Gastrocnemius medialis (tissue), 4 donors: ENCODE results near the gene SFXN3. TPM values are rescaled to one million over a fixed set of nuclear protein-coding genes. Genes with fewer than 3 reads are reported as not detected.
A peak's percentile ranks its signal among the peaks of the same experiment; 100 is the strongest.

ENCODE experiments used
- ATAC-seq, 2 donors: fragments of 150-250 bp; one replicate each; pipeline ENCODE4 v1.9.1; 2016
- DNase-seq, 2 donors: peaks; one replicate each; pipeline ENCODE4 v3.0.0-alpha.2; 2019
- H3K27ac ChIP-seq, 4 donors: fragments of 200-600 bp; sonication (generic); 1 replicate in 1 of 4; 2 replicates in 3 of 4; pipeline ENCODE4 v1.5.1; 2016 to 2018; ENCODE audit warnings: mild to moderate bottlenecking in 2 of 4, moderate library complexity in 1 of 4
- H3K27me3 ChIP-seq, 3 donors: fragments of 200-600 bp; sonication (generic) in 2 of 3; 1 replicate in 1 of 3; 2 replicates in 2 of 3; pipeline versions ENCODE4 v1.5.1 to v1.6.0; 2016 to 2019; ENCODE audit warnings: mild to moderate bottlenecking in 1 of 3, moderate library complexity in 1 of 3
- H3K36me3 ChIP-seq, 2 donors: fragments of 200-600 bp; sonication (generic) in 1 of 2; one replicate each; pipeline ENCODE4 v1.5.1; 2017 to 2018
- H3K4me1 ChIP-seq, 2 donors: fragments of 200-600 bp; sonication (generic) in 1 of 2; one replicate each; pipeline ENCODE4 v1.5.1; 2016 to 2017; ENCODE audit warnings: mild to moderate bottlenecking in 2 of 2
- H3K4me3 ChIP-seq, 4 donors: fragments of 200-600 bp; sonication (generic) in 3 of 4; 1 replicate in 1 of 4; 2 replicates in 3 of 4; pipeline ENCODE4 v1.5.1; 2016 to 2019; ENCODE audit warnings: mild to moderate bottlenecking in 2 of 4
- H3K9me3 ChIP-seq, 3 donors: fragments of 200-600 bp; sonication (generic) in 2 of 3; 1 replicate in 1 of 3; 2 replicates in 2 of 3; pipeline ENCODE4 v1.5.1; 2016 to 2019
- POLR2A ChIP-seq, 2 donors: fragments of 450-650 bp; IDR thresholded peaks; one replicate each; pipeline ENCODE4 v1.6.1; 2017; ENCODE audit warnings: antibody characterized with exemption in 2 of 2, mild to moderate bottlenecking in 2 of 2, moderate library complexity in 2 of 2
- in situ Hi-C, 4 donors: fragments of 200-750 bp; cut with MboI; loops; one replicate each; pipeline versions ENCODE4 v1.15.0 to v1.8.0; 2017; ENCODE audit warnings: low sequenced_read_pairs in 4 of 4
- intact Hi-C: fragments of 100-400 bp; cut with DNase I; formaldehyde crosslinking; loops from one replicate; pipeline ENCODE4 v1.15.1; 2023; ENCODE audit warnings: low total_unique reads
- total RNA-seq, 4 donors: library from RNA; depleted of rRNA; stranded (reverse); fragments of >200 nt; gene quantifications; one replicate each; pipeline versions ENCODE4 v1.1.0 to v1.2.3, GENCODE V29; 2016
- TF ChIP-seq, protein P1 (sequence below), 5 experiments: fragments of 450-650 bp in 3 of 5; fragments of 200-600 bp in 2 of 5; sonication (generic) in 2 of 5; IDR thresholded peaks in 4 of 5; conservative IDR thresholded peaks in 1 of 5; 1 replicate in 4 of 5; 2 replicates in 1 of 5; pipeline ENCODE4 v1.5.1; 2016 to 2019; ENCODE audit warnings: antibody characterized with exemption in 5 of 5, mild to moderate bottlenecking in 3 of 5, moderate library complexity in 3 of 5

The SFXN3 gene
- total RNA-seq, 4 donors from 2014 or later: 4.2 to 9.5 (median 7.0) TPM

DNA sequence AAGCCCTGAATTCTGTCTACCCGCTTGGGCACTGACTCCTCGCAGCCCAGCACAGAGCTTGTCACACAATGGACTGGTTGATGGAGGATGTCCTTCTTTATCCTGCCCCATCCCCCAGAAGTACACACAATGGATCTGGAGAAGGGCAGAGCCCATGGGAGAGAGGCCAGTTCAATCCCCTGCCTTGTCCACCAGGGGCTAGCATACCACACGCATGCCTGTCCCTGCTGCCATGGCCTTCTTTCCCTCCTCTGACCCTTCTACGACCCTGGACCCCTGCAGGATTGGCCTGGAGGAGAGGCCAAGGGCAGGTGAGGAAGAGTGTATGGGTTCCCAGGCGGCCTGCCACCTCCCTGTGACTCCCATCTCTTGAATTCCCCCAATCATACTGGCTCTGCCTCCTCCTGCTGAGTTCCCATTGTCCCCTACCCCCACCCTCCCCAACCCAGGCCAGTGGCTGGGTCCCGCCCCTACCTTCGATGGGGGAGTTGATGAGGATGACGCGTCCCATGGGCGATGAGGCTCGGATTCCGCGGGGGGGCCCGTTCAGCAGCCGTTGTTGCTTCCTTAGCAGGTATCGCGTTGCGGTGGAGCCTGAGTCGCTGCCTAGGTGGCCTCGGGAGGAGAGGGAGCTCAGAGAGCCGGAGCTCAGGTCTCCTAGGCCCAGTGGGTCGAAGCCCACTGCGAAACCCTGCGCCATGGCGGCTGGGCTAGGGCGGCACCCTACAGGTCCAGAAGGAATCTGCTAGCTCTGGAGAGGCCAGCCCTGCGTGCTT is 1.3 kb upstream of the SFXN3 start:
- TF ChIP-seq POLR2A (IDR thresholded peaks at IDR 0.05): no peak
- TF ChIP-seq, protein P1, sequence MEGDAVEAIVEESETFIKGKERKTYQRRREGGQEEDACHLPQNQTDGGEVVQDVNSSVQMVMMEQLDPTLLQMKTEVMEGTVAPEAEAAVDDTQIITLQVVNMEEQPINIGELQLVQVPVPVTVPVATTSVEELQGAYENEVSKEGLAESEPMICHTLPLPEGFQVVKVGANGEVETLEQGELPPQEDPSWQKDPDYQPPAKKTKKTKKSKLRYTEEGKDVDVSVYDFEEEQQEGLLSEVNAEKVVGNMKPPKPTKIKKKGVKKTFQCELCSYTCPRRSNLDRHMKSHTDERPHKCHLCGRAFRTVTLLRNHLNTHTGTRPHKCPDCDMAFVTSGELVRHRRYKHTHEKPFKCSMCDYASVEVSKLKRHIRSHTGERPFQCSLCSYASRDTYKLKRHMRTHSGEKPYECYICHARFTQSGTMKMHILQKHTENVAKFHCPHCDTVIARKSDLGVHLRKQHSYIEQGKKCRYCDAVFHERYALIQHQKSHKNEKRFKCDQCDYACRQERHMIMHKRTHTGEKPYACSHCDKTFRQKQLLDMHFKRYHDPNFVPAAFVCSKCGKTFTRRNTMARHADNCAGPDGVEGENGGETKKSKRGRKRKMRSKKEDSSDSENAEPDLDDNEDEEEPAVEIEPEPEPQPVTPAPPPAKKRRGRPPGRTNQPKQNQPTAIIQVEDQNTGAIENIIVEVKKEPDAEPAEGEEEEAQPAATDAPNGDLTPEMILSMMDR (IDR thresholded peaks at IDR 0.05 in 4 of 5, conservative IDR thresholded peaks at IDR 0.05 in 1 of 5): no peak
- Histone ChIP-seq H3K9me3 (no peaks in the 10 kb centered on the region), H3K27me3 (no peaks in the 10 kb centered on the region), H3K4me3 (no peak overlapping the region), H3K36me3 (no peaks in the 10 kb centered on the region), H3K27ac (no peak overlapping the region), H3K4me1 (peaks cover 7 to 16% of the 10 kb centered on the region in 2 donors)
- in situ Hi-C loops (no loop called here), intact Hi-C loops (loop anchor here (5.0 kb wide), 1 partner anchor 38 kb away; no protein-coding TSS in a partner anchor)
- ATAC-seq: no peak
- DNase-seq: no peak

DNA sequence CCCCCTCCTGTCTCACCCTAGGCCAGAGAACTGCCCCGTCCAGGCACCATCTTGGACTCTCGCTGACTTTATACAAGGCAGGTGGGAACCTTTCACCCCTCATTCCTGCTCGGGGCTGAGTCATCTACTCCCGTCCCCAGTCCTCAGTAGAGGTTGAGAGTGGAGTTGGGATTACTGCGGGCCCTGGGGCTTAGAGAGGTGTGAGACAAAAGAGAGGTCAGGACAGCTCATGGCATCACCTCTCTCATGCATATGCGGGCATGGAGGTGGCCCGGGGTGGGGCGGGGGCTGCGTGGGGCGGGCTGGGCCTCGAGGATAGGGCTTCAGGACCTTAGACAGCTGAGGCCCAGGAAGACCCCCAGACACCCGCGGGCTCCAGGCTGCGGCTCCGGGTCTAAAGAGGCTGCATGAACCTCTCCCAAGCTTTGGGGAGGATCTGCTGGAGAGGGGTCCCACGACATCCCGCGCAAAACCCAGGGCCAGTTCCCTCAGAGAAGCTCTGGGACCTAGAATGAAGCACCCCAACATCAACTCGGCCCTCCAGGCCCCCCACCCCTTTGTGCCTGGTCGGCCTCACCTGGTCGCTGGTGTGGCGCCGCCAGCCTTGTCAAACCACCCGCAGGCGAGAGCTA is 422 bp upstream of the SFXN3 start:
- Histone ChIP-seq H3K4me3 (peak overlapping the region; percentile 52 to 92 (median 81)), H3K9me3 (no peaks in the 10 kb centered on the region), H3K36me3 (no peaks in the 10 kb centered on the region), H3K27me3 (no peaks in the 10 kb centered on the region), H3K27ac (peak overlapping the region in 2 of 4 donors; percentile 87 to 91), H3K4me1 (peaks cover 7 to 16% of the 10 kb centered on the region in 2 donors)
- DNase-seq (no peak), ATAC-seq (no peak)
- intact Hi-C loops (loop anchor here (5.0 kb wide), 1 partner anchor 37 kb away; no protein-coding TSS in a partner anchor), in situ Hi-C loops (no loop called here)
- TF ChIP-seq POLR2A (IDR thresholded peaks at IDR 0.05): no peak
- TF ChIP-seq, protein P1 (IDR thresholded peaks at IDR 0.05 in 4 of 5, conservative IDR thresholded peaks at IDR 0.05 in 1 of 5): no peak

DNA sequence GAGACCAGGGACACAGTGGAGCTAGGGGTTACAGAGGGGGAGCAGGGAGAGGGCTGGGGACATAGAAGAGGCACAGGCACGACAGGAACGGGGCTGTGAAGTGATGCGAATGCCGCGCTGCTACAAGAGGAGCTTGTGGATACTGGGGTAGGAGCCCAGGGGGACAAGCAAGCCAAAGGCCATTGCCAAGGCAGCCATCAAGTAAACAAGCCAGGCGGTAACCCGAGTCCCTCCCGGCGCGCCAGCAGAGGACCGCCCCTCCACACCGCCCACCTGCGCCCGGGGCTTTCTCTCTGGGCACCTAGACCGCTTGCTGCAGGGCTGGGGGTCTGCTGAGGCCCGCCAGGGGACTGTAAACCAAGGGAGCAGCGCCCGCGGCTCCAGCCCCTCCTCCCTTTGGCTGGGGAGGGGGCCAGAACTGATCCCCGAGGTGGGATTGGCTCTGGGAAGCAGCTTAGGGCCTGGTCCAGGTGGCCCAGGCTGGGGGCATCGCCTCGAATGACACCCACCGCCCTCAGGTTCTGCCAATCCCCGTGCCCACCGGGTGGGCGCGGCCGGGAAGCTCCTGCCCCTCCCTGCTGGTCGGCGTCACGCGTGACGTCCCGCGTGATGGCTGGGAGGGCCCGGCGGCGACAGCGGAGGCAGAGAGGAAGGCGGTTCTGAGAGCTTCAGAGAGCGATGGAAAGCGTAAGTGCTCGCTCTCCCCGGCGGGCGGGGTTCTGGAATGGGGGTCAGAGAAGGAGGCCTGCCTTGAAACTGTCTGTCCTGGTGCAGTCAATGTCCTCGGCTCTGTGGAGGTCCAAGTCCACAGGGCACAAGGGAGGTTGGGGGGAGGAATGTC is 982 bp downstream of the SFXN3 start:
- H3K27me3 ChIP-seq: no peaks in the 10 kb centered on the region
- peak overlapping the region; percentile 84 to 91 (median 88) for H3K27ac ChIP-seq
- peaks cover 7 to 16% of the 10 kb centered on the region in 2 donors for H3K4me1 ChIP-seq
- peak; percentile 31 to 58 for ATAC-seq
- H3K4me3 ChIP-seq: peak overlapping the region; percentile 52 to 92 (median 81)
- TF ChIP-seq, protein P1 (IDR thresholded peaks at IDR 0.05 in 4 of 5, conservative IDR thresholded peaks at IDR 0.05 in 1 of 5): no peak
- peak; percentile 46 to 61 for TF ChIP-seq POLR2A (IDR thresholded peaks at IDR 0.05)
- in situ Hi-C loops: no loop called here
- no peaks in the 10 kb centered on the region for H3K9me3 ChIP-seq
- peaks cover 0 to 8% of the 10 kb centered on the region in 2 donors for H3K36me3 ChIP-seq
- intact Hi-C loops: loop anchor here (5.0 kb wide), 1 partner anchor 35 kb away; no protein-coding TSS in a partner anchor
- peak; percentile 46 to 61 for DNase-seq

DNA sequence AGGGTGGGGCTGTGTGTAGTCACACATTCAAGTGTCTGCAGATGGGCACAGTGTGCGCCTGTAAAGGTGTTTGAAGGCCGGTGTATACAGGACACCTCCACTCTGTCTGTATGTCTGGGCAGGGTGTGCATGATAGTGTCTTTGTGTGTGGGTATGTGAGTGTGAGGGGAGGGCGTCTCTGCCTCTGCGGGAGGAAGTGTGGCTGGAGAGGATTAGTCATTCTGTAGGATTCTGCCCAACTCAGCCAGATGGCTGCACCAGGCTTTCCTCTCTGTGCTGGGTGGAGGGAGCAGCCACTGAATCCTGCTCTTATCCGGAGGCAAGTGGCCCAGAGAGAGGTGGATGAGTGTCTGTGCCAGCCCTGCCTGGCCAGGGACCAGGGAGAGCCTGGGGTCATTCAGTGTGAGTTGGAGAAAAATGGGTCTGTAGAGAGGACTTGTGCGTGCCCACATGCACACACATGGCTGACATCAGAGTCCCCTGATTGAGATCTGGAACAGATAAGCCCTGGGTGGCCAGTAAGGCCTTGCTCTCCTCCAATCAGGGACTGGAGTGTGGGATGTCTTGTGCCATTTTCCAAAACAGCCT is 1.7 kb downstream of the SFXN3 start:
- Histone ChIP-seq H3K27me3 (no peaks in the 10 kb centered on the region), H3K4me1 (peaks cover 7 to 16% of the 10 kb centered on the region in 2 donors), H3K27ac (peak overlapping the region; percentile 84 to 91 (median 88)), H3K36me3 (peaks cover 0 to 14% of the 10 kb centered on the region in 2 donors), H3K4me3 (peak overlapping the region; percentile 52 to 92 (median 81)), H3K9me3 (no peaks in the 10 kb centered on the region)
- intact Hi-C loops (loop anchor here (5.0 kb wide), 1 partner anchor 35 kb away; no protein-coding TSS in a partner anchor), in situ Hi-C loops (no loop called here)
- no peak for TF ChIP-seq POLR2A (IDR thresholded peaks at IDR 0.05)
- TF ChIP-seq, protein P1 (IDR thresholded peaks at IDR 0.05 in 4 of 5, conservative IDR thresholded peaks at IDR 0.05 in 1 of 5): no peak
- peak; percentile 31 to 38 for ATAC-seq
- no peak for DNase-seq
